Camera-type eye (tissue), 1 donor: ENCODE data around the gene ZDHHC3. TPM values are rescaled to one million over a fixed set of nuclear protein-coding genes. Genes with fewer than 3 reads are reported as not detected.

Experiments
- total RNA-seq: library from RNA; depleted of rRNA; stranded (reverse); fragments of >200 nt; gene quantifications from one replicate; pipeline ENCODE4 v1.2.3, GENCODE V29; 2014

ZDHHC3 gene, protein sequence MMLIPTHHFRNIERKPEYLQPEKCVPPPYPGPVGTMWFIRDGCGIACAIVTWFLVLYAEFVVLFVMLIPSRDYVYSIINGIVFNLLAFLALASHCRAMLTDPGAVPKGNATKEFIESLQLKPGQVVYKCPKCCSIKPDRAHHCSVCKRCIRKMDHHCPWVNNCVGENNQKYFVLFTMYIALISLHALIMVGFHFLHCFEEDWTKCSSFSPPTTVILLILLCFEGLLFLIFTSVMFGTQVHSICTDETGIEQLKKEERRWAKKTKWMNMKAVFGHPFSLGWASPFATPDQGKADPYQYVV
- 47.1 TPM for total RNA-seq

GRCh38 chr3:44976002-44976815, at the start of gene ZDHHC3, which contains the start of gene EXOSC7:
ZDHHC3 (minus strand) TSS chr3:44976174; CDS start chr3:44959436, 16,738 bp downstream.
EXOSC7 (plus strand) TSS chr3:44976244; CDS start chr3:44976278, 34 bp downstream.

Other genes with a start within 250 kb of the ZDHHC3 start
- gene ZNF501, start 246.5 kb downstream of the ZDHHC3 start, total RNA-seq, result 14.0 TPM
- gene KIAA1143, start 214.6 kb downstream of the ZDHHC3 start, total RNA-seq, result 36.4 TPM
- 10.6 TPM for gene KIF15, start 214.4 kb downstream of the ZDHHC3 start, total RNA-seq
- gene TMEM42, start 114.3 kb downstream of the ZDHHC3 start, total RNA-seq, result 12.8 TPM
- gene TGM4, start 101.6 kb downstream of the ZDHHC3 start, total RNA-seq, result not detected
- gene EXOSC7, start 70 bp upstream of the ZDHHC3 start, total RNA-seq, result 37.7 TPM
- gene CLEC3B, start 50.1 kb upstream of the ZDHHC3 start, total RNA-seq, result 109 TPM
- gene CDCP1, start 170.2 kb upstream of the ZDHHC3 start, total RNA-seq, result 2.2 TPM